HG02610 (cell line): ENCODE measurements around the gene ZDHHC13.

ENCODE experiments used
- ATAC-seq: cut with Tn5 transposase; IDR thresholded peaks from one replicate; pipeline ENCODE4 v1.9.1; 2021; ENCODE audit warnings: mild to moderate bottlenecking, moderate library complexity; ENCODE audit not compliant: unreplicated experiment

ZDHHC13 gene

GRCh38 chr11:19201737-19202605 is 85.0 kb downstream of the ZDHHC13 start, which contains the start of gene CSRP3:
Gene CSRP3, minus strand, starts transcription at chr11:19201983. Its CDS starts 9,535 bp downstream, at chr11:19192448.
- ATAC-seq, result no peak

- ATAC-seq, result no peak
These were observed 87.9 kb downstream of the ZDHHC13 start for GRCh38 chr11:19204836-19205235.

GRCh38 chr11:19208181-19208580 is 91.2 kb downstream of the ZDHHC13 start:
- no peak for ATAC-seq

GRCh38 chr11:19208959-19209546 is 92.1 kb downstream of the ZDHHC13 start:
- no peak for ATAC-seq

- no peak for ATAC-seq
These were observed 92.8 kb downstream of the ZDHHC13 start for GRCh38 chr11:19209617-19210370.

- no peak for ATAC-seq
These were observed 99.1 kb downstream of the ZDHHC13 start for GRCh38 chr11:19216021-19216420.

GRCh38 chr11:19216709-19217374 is 99.9 kb downstream of the ZDHHC13 start:
- no peak for ATAC-seq

GRCh38 chr11:19218216-19218615 is 101.2 kb downstream of the ZDHHC13 start:
- ATAC-seq, result no peak

- no peak for ATAC-seq
These were observed 102.0 kb downstream of the ZDHHC13 start for GRCh38 chr11:19218786-19219460.

GRCh38 chr11:19220903-19221724 is 104.1 kb downstream of the ZDHHC13 start:
- ATAC-seq, result no peak

GRCh38 chr11:19225123-19225522 is 108.2 kb downstream of the ZDHHC13 start:
- ATAC-seq, result no peak

- ATAC-seq, result no peak
These were observed 108.6 kb downstream of the ZDHHC13 start for GRCh38 chr11:19225581-19225980.
